ENCODE results near the gene SLC1A2.

SLC1A2 gene

DNA sequence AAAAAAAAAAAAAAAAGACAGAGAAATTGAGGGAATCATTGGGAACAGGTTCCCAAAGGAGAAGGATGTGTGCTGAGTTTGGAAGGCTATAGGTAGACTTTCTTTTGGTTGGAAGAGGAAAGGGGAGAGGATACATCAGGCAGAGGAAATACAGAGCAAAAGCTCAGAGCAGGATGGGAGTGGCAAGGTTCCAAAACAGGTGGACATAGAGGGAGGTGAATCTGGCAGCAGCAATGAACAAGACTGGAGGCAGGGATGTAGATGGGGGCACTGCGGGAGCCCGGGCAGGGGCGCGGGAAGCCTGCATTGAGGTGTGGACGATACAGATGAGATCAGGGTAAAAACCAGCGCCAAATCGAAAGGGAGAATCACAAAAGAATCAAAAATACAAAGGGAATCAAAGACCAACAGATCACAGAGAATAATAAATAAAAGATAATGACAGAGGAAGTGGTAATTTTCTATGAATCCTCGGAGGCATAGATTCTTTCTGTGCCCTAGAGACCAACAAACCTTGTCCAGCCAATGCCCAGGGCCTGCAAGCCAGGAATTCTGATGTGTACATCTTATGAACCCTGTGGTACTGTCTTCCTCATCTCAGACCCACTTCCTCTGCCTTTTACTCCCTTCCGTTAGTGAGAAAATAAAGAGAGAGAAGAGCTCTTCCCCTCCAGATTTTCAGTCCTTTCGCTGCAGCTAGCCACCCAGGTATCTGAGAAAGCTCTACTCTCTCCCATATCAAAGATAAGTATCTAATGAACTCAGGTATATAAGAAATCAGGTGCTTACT lies 70.3 kb downstream of the SLC1A2 start:
- DNase-seq (ENCODE audit: low spot score): no peak

DNA sequence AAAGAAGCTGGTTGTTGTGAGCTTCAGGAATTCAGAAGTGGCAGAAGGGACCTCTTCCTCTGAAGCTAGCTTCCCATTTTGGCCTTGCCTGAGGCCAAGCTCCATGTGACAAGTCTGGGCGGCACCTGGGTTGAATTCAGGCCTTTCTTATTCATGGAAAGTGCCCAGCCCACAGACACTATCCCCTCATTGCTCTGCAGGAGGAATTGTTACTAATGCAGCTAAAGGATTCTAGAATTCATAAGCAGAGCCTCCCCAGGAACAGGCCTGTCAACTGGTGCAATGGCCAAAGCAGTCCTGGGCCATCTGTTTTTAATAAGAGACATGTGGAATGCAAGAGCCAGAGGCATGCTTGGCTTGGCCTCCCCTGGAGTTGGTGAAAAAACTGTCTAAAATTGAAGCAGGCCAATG lies 71.4 kb downstream of the SLC1A2 start:
- peak; percentile 52 for DNase-seq (ENCODE audit: low spot score)

DNA sequence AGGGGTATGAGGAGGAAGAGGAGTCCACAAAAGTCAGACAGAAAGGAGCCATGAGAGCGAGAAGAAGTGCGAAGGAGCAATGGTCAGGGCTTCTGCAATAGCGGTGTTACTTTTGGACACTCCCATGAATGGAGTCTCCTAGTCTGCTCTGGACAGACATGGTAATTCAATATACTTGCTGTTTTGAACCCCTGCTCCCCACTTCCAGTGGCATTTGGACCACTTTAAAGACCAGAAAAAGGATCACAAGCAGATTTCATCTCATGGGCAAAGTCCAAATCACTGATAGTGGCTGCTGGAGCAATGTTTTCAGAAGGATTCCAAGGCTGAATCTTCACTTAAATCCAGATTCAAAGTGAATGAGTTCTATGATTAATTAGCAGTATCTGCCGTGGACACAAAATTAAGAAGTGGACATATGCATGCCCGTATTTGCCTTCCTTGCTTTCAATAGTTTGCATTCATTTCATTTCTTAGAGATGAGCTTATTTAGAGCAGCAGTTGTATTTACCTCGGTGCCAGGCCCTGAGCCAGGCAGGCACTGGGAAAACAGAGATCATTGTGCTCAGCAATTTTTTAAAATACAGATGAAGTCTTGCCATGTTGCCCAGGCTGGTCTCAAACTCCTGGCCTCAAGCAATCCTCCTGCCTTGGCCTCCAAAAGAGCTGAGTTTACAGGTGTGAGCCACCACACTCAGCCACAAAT lies 72.0 kb downstream of the SLC1A2 start:
- no peak for DNase-seq (ENCODE audit: low spot score)

DNA sequence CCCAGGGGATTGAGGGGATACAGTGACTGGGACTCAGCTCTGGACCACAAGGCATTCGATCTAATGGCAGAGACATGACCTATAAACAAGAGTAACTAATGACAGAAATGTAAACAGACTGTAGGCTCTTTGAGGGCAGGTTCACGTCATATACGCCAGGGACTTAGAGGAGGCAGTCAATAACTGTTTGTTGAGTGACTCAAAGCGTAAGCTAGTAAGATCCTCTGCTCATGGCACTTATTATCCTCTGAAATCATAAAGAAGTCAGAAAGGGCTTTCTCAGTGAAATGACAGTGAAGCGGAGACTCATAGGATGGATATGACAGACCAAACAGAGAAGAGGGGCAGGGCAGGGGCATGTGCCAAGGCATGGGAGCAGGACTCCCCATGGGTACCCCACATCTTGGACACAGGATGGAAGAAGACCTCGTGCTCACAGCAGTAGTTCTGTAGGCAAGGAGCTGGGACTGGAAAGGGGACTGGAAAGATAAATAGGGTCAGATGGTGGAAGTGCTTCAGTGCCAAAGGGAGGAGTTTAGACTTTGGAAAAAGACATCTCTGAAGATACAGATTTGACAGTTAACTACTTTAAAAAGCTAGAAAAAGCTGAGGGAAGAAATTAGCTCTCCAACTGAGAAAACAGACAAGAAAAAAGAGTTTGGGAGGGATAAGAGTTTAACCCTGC lies 72.7 kb downstream of the SLC1A2 start:
- no peak for DNase-seq (ENCODE audit: low spot score)

DNA sequence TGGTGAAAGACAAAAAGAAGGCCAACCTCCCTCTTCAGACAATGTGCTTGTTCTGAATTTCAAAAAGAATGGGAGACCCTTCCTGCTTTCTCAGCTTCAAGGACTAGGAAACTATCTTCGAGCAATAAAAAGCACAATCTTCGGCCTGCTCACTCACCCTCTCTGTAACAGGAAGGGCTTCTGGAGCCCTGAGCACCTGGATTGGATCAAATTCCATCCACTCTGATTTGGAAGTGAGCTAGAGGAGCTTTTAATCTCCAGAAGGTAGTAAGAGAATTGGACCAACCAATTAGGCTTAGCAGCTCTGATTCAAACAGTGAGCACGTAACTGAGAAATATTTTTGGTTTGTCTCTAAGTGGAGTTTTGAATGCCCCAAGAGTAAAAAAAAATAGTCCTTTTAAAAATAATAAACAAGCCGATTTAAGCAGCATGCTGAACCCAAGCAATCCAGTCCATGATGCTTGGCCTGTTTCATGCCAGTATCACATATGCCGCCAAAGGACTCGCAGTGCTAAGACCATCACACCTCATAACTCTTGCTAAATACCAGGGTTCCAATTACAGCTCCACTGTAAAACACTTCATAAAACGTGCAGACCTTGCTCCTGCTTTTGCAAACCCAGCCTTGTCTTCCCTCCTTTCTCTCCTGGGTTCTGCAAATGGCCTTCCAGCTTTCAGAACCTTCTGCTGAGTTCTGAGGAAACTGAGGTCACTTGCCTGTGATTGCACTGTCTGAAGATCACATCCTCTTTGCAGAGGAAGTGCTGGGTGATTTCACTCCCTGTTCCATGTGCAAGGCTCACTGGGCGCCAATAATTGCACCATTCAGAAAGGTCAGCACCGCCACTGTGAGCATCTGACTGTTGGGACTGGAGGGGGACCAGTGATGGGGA lies 74.4 kb downstream of the SLC1A2 start:
- no peak for DNase-seq (ENCODE audit: low spot score)

DNA sequence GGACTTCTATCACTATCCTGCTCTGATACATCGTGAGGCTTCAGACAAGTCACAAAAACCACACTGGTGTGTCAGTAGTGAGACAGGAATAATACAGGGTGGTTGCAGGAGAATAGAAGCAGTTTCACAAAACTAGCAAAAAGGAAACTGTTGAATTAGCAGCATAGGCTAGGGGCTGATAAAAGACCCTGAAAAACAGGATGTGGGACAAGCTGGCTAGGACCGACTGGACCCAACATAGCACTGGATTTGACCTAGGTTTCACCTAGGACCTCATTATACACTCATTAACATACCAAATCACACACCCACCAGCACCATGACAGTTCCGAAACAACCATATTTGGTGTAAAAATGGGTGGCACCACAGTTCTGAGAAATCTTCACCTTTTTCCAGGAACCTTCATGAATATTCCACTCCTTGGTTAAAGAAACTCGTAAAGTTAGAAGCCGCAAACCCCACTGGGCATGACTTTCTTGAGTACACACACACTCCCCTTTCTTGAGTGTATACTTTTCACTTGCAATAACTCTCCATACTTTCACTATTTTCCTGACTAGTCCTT lies 76.2 kb downstream of the SLC1A2 start:
- no peak for DNase-seq (ENCODE audit: low spot score)

DNA sequence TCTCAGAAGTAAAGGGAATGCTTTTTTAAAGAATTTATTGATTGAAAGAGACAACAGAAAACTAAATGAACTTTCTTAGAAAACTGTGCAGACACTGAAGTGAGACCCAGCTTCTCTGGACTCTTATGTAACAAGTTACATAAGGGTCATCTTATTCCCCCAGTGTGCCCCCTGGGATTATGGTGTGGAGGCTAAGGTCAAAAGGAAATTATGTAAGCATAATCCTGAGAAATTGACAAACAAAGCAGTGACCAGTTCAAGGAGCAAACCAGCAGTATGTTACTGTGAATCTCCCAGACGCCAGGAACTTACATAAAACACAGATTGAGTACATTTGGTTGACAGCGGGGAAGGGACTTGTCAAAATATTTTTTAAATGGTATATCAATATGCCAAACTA lies 78.6 kb downstream of the SLC1A2 start:
- DNase-seq (ENCODE audit: low spot score): no peak

DNA sequence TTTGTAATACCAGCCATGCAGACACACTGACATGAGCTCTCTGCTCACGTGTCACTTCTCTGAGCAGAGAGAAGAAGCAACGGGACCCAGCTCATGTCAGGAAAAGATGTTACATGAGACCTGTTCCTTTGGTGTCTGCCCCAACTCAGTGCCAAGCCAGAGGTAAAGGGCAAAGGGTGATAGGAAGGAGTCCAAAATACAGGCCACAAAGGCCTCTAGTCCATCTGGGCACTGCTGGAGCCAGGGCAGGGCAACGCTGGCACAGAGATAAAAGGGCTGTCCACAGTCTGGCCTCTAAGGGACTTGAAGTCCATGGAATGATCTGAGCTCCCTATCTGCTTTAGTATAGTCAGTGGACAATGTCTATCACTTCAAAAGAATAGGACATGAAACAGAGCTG lies 79.3 kb downstream of the SLC1A2 start:
- no peak for DNase-seq (ENCODE audit: low spot score)

DNA sequence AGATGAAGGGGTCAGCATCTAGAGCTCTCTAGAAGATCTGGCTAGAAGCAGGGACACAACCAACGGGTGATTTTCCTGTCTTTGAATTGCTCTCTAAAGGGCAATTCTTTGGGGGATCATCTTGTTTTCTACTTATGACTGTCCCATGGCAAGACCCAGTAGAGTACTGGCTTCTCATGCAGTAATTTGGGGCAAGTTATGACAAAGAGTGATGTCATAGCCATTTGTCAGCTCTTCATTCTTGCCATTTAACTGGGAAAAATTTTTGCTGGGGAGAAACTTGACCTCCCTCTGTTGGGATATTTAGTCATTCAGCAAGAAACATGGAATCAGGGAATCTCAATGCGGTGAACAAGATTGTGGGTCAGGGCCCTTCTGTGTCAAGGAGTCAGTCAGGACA lies 80.4 kb downstream of the SLC1A2 start:
- no peak for DNase-seq (ENCODE audit: low spot score)

DNA sequence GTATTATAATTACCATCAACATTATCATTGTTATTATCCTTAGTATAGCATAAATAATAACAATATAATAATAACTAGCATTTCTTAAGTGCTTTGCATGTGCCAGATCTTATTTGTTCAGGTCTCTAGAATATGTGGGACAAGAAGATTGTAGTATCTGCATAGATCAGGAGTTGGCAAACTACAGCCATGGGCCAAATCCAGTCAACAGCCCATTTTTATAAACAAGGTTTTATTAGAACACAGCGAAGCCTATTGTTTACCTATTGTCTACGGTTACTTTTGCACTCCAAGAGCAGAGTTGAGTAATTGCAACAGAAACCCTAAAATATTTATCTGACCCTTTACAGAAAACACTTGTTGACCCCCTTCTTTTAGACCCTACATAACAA lies 81.4 kb downstream of the SLC1A2 start:
- DNase-seq (ENCODE audit: low spot score): no peak

DNA sequence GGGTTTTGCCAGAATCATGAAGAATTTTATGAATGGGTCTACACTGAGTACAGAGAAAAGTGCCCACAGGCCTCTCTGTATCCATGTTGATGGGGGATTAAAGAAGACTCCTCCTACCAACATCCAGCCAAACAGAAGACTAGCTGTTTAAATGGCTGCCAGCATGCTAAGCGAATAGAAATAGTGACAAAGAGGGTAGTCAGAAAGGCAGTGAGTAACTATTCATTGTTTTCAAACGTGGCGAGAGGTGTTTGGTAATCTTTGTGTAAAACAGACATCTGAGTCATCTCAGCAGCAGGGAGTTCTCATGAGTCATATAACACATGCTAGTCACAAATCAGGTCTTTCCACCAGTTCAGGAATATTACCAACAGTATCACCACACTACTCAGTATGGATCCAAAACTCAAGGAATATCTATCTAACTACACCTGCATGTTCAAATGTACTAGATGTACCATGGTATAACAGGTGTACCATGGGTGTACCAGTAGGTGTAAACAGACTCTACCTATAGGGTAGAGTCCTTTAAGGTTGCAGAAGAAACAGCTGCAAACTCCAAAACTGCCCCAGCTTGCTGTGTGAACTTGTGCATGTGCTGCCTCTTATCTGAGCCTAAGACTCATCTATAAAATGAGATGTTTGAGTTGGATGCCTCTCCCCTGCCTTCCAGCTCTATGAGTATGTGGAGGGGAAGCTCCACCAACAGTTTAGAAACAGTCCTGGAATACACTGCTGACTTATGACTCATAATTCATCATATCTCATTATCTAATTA lies 82.0 kb downstream of the SLC1A2 start:
- peak; percentile 70 for DNase-seq (ENCODE audit: low spot score)

DNA sequence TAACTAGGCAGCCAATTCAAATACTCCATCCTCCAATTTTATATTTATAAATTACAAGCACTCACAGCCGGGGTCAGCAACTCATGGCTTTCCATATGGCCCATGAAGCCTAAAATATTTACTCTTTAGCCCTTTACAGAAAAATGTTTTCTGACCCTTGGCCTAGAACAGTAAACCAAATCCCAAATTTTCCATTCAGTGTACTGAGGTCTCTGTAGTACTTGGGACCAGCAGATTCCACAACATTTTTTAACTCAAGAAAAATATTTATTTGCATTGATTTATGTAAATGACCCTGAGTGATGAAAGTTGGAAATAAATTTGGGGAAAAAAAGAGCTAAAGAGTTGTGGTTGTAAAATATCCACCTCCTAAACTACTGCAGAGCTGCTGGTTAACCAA lies 82.6 kb downstream of the SLC1A2 start:
- no peak for DNase-seq (ENCODE audit: low spot score)

DNA sequence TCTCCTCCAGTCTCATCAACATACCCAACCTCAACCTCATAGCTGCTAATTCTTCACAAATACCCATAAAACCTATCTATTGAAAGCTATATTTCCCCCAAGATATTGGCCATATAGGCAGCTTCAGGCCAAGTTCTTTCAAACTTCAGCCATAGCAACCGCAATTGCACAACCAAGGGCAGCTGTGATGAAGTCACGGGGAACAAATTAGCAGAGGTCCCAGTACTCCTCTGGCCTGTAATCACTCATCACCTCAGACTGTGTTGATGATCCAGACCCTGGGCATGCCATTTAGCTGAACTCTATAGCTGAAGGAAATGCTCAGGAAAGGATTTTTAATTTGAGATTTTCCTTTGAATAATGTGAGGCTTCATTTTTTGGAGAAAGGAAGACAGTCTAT lies 84.1 kb downstream of the SLC1A2 start:
- DNase-seq (ENCODE audit: low spot score): no peak

DNA sequence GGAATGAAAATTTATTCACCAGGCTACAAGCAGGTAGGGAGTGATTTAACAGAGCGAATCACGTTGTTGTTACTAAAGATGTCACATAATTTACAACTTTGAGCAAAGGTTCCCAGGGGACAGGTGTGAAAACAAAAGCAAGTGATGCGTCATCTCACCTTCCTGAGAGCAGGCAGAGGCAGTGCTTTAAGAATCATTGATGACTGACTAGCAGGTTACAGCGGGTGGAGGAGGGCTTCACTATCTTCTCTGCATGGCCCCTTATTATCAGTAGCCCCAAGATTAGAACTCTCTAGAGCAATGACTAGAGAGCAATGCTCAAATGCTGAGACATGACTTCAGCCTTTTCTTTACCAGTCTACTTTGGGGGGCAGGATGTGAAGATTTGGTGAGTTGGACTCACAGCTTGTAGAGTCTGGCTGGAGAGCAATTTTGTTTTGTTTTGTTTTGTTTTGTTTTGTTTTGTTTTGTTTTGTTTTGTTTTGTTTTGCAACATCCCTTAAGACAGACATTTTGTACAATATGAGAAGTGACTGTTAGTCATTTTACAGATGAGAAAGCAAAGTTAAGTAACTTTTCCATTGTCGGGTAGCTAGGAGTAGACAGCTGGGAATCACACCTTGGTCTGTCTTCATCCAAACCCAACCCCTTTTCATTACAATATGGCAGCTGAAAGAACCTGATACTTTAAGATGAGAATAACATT lies 84.8 kb downstream of the SLC1A2 start:
- no peak for DNase-seq (ENCODE audit: low spot score)

DNA sequence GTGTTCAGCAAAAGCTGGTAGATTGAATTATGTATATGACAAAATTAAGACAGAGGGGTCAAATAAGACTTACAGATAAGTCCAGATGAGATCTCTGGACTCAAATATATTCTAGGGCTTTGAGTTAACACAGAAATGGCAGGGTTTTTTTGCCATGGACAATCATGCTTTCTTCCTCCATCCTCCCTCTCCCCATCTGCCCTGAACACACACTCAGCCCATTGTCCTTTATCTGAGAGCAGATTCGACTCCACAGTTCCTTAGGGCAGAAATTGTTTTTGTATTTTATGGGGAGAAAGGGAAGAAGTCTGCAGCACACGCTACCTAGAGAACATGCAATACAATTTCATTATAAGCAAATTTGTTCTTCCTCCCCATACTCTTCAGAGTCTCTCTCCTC lies 86.8 kb downstream of the SLC1A2 start:
- no peak for DNase-seq (ENCODE audit: low spot score)

DNA sequence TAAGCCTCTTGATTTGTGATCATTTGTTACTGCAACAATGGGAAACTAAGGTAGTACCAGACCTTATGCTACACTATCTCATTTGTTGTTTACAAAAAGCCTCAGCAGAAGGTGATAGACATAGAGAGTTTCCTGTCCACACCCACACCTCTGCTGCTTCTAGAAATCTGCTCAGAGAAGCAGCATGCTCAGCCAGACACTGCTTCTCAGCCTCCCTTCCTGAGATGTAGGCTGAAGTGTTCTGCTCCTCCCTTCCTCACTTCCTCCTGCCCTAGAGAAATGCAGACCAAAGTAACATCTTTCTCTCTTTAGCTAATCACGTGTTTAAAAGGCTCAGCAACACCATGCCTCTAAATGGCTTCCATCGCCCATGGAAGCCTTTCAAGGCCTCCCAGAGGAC lies 88.4 kb downstream of the SLC1A2 start:
- DNase-seq (ENCODE audit: low spot score): no peak

DNA sequence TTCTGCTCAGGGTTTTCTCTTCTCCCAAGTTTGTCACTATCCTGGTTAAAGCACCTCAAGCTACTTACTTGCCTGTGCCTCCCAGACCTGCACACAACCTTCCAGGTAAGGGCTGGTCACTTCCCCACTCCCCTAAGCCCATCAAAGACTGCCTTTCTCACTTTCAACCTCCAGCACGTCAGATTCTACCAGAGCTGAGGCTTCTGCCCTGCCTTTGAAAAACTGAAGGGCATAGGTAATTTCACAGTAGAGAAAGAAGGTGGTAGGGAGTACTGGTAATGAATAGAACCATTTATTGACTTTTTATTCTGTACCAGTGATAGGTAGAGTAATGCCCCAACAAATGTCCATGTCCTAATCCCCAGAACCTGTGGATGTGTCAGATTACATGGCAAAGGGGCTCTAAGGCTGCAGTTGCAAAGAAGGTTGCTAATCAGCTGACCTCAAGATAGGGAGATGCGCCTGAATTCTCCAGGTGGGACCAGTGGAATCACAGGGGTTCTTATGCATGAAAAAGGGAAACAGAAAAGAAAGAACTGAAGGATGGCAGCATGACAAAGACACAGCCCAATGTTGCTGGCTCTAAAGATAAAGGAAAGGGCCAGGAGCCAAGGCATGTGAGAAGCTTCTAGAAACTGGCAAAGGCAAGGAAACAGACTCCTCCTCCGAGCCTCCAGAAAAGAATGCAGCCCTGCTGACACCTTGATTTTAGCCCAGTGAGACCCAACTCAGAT lies 89.0 kb downstream of the SLC1A2 start:
- no peak for DNase-seq (ENCODE audit: low spot score)

DNA sequence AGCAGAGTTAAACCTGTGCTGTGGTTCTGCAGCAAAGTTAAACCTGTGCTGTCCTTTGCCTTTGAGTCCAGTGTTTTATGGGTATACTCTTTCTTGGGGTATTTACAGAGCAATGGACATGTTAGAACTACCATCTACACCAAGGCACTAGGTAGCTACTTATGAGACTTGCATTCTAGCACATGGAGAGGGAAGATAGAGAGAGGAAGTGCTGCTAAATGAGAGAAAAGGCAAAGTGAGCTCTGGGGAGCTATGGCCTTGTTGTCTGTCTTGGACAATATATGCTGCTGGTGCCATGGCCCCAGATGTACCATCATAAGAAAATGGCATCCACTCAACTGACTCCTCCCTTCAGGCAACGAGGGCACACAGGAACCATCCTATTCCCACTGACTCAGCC lies 91.5 kb downstream of the SLC1A2 start:
- DNase-seq (ENCODE audit: low spot score): no peak

DNA sequence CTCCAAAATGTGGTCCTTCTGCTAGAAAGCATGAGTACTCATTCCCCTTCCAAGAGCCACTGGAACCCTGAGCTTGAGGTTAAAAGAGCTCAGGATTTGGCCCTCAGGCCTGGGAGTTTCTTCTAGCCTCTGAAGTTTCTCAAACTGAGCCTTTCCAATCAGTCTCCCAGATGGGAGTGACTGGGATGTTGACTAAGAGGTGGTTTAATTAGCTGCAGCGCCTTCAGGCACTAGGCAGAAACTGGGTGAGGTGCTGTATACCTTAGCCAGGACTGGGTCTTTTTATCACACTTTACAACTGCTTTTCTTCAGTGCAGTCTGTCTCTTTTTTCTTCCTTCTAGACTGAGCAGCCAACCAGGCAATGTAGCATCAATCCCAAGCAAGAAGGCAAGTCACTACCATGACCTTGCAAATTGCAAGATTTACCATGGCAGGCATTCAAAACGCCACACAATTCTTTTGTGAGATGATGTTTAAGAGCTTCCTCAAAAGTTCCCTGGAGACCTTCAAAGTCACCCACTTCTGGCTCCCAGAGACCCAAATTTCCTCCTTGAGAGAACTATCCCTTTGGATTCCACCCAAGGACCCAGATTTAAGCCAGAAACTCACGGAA lies 93.0 kb downstream of the SLC1A2 start:
- no peak for DNase-seq (ENCODE audit: low spot score)
